GOT3 (cell line): ENCODE data around the gene TTC1.
"Not testable (repeated sequence)": the region's sequence is repeated elsewhere in the genome, so short reads cannot be mapped to it uniquely, and the experiment has no call there.

ENCODE experiments used
- DNase-seq: peaks from one replicate; lab custom pipeline; 2025; ENCODE audit warnings: mixed read lengths; lab: John Stamatoyannopoulos, UW

TTC1 gene

DNA sequence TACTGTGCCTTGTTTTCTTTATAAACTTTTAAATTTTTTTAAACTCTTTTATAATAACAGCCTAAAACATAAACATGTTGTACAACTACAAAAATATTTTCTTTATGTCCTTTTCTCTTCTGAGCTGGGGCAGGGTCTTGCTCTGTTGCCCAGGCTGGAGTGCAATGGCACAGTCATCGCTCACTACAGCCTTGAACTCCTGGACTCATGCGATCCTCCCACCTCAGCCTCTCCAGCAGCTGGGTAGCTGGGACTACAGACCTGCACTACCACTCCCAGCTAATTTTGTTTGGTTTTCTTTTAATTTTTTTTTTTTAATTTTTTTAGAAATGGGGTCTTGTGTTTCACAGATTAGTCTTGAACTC lies 31.5 kb downstream of the TTC1 start:
- no peak for DNase-seq

DNA sequence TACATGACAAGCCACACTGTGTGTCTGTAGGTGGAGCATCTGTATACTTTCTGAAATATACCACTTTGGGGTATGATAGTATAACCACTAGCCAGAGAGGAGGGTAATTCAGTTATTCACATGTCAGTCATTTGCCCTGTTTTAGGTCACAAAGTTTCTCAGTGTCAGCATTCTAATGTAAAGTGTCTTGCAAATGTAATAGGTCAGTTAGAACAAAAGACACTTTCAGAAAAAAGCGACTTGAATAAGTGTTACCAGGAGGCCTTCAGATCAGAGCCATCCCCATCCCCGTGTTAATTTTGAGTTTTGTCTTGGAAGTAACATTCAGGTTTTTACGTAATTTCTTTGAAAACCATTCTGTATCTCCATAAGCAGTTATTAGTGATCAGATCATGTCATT lies 33.7 kb downstream of the TTC1 start:
- DNase-seq, result no peak

DNA sequence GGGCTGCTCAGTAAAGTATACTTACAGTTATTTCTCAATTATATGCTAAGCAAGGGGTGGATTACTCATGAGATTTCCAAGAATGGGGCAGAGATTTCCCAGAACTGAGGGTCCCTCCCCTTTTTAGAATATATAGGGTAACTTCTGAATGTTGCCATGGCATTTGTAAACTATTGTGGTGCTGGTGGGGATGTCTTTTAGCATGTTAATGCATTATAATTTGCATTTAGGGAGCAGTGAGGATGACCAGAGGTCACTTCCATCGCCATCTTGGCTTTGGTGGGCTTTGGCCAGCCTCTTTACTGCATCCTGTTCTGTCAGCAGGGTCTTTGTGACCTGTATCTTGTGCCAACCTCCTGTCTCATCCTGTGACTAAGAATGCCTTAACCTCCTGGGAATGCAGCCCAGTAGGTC lies 35.5 kb downstream of the TTC1 start:
- DNase-seq, result no peak

DNA sequence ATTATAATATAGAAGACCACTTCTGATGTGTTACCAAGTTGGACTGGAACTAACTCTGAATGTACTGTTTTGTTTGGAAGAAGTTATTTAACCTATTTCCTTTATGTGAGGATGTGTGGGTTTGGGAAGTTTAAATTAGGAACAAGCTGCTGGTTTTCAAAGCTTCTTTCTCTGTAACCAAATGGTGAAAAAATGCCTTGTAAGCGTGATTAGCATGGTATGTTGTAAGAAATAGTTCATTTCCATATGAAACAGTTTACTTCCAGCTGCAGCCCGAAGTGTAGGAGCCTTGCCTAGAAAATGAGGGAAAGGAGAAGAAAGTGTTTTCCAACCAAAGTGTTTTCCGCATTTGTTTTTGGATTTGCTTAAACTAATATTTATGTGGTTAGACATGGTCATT lies 36.0 kb downstream of the TTC1 start:
- DNase-seq, result no peak

DNA sequence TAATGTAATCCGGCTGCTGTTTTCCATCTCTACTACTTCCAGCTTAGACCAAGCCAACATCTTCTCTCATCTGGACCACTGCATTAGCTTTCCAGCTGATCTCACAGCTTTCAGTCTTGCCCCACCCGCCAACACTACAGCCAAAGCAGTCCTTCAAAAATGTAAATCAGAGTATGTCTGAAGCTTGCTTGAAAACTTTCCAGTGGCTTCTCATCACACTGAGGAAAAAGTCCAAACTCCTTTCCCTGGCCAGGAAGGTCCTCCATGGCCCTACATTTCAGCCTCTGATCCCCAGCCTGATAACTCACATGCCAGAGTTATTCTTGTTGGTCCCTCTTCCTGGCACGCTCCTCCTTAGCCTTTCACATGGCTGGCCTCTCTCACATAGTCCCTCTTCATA lies 38.5 kb downstream of the TTC1 start:
- no peak for DNase-seq

DNA sequence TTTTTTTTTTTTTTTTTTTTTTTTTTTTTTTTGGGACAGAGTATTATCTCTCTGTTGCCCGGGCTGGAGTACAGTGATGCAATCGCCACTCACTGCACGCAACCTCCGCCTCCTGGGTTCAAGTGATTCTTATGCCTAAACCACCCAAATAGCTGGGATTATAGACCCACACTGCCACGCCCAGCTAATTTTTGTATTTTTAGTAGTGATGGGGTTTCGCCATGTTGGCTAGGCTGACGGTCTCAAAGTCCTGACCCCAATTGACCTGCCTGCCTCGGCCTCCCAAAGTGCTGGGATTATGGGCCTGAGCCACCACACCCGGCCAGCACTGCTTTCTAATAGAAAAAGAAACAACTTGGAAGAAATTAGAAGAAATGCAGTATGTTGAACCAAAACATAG lies 39.2 kb downstream of the TTC1 start:
- DNase-seq, result no peak

DNA sequence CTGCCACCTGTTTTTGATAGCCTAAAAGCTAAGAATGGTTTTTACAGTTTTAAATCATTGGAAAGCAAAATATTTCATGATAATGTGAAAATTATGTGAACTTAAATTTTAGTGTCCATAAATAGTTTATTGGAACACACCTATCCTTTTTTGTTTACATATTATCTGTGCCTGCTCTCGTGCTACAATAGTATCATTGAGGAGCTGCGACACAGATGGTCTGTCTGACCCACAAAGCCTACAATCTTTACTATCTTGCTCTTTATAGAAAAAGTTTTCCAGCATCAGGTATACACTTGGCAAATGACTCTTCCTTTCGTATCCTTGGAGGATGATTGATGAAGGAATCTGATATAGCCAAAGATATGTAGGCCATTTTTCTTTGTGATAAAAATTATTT lies 40.2 kb downstream of the TTC1 start:
- DNase-seq, result no peak

DNA sequence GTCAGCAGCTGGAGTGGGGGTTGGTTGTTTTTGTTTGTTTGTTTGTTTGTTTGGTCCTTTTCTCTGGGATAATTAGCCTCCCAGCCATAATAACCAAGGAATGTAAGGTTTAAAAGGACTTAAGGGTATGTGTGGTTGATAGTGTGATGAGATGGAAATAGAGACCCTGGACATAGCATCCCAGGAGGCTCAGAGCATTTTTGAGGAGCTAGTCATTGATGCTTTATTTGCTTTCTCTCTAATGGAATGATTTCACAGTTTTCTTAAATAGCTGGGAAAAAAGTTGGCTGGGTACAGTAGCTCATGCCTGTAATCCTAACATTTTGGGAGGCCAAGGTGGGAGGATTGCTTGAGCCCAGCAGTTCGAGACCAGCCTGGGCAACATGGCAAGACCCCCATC lies 45.1 kb downstream of the TTC1 start:
- no peak for DNase-seq

DNA sequence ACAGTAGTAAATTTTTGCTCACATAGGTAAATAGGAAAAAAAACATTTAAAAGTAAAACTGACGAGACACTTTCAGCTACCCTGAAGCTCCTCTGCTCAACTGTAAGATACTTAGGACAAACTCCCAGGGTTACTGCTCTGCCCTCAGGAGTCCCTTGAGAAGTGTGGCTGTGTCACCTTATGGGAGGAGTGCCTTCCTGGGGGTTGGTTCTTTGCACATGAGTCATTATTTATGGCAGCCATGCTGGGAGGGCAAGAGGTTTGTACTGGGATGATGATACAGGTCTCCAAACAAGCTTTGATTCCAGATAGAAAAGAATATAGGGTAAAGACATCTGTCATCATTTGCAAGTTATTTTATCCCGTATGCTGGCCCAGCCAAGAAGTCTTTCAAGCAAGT lies 45.9 kb downstream of the TTC1 start:
- DNase-seq, result no peak

DNA sequence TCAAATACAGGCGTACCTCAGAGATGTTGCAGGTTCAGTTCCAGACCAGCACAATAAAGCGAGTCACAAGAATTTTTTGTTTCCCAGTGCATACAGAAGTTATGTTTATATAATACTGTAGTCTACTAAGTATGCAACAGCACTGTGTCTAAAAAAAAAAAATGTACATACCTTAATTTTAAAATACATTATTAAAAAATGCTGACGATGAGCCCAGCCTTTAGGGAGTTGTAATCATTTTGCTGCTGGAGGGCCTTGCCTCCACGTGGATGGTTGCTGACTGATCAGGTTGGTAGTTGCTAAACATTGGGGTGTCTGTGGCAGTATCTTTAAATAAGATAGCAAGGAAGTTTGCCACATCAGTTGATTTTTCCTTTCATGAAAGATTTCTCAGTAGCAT lies 48.3 kb downstream of the TTC1 start:
- no peak for DNase-seq

DNA sequence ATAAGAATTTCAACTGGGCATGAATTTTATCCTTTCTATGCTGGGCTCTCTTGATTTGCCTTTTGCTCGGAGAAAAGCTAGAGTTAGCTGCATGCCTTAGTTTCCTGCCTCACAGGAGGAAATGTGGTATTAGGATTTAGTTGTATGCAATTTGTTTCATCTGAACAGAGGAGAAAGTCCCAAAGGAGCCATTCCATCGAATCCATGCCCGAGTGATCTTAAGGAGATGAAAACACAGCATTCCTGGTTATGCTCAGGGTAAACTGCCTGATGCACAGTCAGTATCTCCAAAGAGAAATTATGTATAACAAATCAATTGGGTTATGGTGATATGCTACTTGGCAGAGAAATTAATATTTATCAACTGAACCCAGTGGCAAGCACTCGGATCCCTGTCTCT lies 51.1 kb downstream of the TTC1 start:
- no peak for DNase-seq

DNA sequence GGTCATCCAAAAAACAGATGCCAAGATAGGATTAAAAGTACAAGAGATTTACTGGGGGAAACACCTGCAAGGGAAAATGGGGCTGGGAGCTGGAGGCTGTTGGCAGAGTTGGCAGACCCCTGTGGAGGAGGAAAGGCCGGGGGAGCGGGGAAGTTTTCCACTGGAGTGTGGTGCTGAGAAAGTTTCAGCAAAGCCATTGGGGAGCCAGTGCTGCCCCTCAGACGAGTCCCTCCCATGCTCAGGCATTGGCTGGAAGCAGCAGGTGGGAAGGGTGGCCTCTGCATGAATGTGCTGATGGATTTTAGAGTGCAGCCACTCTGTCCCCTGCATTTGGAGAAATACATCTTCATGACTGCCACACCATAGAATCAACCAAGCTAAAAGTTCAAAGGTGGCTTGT lies 52.8 kb downstream of the TTC1 start:
- DNase-seq, result no peak

DNA sequence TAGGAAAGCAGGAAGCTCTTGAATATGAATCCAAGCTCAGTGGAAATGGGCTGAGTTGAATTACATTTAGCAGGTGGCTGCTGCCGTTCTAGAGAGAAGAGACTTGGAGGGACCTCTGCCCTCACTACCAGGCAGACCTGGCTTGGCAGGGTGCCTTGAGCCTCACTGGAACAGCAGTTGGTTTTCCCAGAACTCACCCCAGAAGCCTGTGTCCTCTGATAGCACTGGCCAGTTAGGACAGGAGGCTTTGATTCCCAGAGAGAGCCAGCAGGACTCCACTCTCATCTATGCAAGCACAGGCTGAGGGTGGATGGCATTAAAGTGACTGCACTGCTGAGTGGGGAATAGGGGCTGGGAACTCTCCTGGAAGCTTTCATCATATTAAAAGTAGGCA lies 55.5 kb downstream of the TTC1 start:
- DNase-seq, result no peak

DNA sequence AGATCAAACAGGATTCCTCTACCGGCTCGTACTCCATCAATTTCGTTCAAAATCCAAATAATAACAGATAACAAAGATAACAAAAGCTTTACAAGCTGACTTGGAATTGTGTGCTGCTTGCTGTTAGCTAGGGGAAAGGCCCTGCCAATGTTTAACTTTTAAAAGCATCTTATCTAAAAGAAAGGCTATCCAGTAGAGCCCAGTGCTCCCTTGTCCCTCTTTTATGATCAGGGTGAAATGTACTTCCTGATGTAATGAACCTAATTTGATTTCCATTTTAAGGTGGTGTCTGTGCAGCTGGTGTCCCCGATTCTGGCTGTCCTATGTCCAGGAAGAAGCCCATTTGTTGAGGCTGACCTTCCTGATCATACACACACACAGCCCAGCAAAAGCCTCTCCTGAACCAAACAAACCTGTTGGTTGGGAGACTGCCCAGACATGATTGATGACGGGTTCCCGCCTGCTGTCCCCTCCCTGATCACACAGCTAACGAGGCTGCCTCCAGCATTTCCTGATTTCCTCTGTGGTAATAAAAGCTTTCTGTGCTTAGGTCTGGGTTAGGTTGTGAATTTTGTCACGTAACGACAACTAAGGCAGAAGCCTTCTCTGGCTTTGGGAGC lies 56.2 kb downstream of the TTC1 start:
- DNase-seq, result no peak

DNA sequence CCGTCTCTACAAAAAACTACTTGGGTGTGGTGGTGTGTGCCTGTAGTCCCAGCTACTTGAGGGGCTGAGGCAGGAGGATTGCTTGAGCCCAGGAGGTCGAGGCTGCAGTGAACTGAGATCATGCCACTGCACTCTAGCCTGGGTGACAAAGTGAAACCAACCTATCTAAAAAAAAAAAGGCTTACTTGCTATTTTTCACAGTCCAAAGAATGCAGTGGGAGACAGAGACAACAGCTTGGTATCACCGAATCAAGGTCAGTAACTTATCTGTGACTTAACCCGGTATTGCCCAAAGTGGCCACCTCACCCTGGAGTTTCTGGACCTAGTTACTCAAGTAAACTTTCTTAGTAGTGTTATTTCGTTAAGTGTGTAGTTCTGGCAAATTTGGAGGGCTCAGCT lies 60.2 kb downstream of the TTC1 start:
- DNase-seq, result not testable (repeated sequence)

DNA sequence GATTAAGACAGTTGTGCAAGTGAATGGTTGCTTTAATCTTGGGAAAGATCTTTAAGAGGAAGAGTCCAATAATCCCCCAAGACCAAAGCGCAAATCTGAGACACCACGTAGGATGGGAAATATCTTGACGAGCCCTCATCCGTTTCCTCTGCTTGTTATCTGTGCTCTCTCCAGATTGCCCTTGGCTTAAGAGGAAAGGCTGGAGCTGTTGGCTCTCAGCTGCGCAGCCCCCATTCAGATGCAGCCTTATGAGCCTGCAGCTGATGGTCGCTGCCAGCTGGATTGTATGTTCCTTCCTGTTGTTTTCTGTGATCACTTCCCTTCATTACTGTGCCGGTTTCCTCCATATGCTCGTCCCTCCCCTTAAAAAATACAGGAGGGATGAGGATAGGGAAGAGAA lies 62.6 kb downstream of the TTC1 start:
- DNase-seq, result no peak

DNA sequence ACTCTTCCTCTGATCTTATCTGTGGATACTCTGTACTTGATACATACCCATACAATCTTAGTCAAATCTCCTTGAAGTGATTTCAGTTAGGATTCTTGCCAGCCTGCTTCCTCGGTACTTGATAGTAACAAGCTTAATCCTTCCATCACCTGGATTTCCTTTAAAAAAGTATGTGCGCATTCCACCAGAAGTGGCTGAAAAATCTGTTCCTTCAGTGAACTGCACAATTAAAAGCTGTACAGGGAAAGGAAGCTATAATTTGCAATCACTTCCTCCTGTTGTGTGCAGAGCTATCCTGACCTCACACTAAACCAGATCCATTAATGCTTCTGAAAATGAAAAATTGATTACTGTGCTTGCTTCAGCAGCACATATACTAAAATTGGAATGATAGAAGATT lies 63.0 kb downstream of the TTC1 start:
- no peak for DNase-seq

DNA sequence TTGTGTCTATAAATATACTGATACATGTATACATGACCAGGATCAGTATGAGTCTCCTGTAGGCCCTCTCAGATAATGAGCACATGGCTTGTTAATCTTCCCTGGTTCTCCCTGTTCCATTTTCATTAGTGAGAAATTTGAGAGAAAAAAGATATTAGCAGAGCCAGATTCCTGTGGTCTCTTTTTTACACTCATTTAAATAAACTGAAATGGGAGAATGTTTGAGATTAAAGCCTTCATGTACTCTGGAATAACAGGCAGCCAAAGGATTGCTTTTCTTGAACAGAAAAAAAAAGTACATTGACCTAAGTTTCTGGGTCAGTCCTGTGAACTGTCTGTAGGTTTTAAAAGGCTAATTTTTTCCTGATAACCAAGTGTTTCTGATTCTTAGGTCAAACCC lies 66.1 kb downstream of the TTC1 start:
- no peak for DNase-seq

DNA sequence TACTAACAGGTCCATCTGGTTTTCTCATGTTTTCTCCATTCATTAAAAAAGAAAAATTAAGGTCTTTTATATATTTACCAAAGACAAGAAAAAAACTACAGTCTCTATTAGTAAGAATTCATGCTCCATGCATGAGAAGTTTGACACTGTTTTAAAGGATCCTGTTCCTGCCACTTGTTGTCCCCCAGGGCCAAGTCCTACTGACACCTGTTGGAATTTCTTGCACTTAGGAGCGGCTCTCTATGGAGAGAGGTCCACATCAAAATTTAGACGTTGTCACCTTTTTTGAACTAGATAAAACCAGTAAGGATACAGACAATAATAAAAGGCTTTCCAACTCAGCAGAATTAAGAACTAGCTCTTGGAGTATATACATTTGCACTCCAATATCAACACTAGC lies 68.1 kb downstream of the TTC1 start:
- DNase-seq, result no peak

DNA sequence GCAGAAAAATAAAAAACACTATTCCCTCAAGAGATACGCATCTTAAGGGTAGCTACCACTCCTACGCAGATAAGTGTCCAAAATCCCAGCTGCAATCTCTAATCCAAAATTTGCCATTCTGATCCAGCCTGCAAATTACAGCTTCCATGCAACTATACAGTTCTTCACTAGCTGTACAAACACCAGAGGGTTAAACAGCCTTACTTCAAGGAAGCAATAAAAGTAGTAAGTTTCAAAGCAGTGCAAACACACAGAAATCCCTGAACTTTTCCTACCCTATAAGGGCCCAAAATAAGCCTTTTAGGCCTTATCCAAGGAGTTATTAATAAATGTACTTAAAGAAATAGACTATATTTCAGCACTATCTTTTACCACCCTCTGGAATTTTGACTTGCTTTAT lies 70.8 kb downstream of the TTC1 start:
- DNase-seq, result no peak

DNA sequence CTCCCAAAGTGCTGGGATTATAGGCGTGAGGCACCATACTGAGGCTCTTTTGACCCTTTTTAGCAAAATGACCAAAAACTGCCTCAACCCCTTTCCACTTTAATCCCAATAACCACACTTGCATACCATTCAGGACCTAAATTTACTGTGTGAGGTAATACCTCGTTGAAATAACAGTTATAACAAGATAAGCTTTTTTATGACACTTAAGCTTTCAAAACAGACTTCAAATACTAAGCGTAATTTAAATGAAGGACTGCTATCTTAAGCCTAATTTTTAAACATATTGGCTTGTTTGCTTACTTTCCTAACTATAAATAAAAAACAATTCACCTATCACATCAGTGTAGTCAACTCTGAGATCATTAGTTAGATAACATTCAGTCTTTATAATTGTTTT lies 72.6 kb downstream of the TTC1 start:
- DNase-seq, result no peak

DNA sequence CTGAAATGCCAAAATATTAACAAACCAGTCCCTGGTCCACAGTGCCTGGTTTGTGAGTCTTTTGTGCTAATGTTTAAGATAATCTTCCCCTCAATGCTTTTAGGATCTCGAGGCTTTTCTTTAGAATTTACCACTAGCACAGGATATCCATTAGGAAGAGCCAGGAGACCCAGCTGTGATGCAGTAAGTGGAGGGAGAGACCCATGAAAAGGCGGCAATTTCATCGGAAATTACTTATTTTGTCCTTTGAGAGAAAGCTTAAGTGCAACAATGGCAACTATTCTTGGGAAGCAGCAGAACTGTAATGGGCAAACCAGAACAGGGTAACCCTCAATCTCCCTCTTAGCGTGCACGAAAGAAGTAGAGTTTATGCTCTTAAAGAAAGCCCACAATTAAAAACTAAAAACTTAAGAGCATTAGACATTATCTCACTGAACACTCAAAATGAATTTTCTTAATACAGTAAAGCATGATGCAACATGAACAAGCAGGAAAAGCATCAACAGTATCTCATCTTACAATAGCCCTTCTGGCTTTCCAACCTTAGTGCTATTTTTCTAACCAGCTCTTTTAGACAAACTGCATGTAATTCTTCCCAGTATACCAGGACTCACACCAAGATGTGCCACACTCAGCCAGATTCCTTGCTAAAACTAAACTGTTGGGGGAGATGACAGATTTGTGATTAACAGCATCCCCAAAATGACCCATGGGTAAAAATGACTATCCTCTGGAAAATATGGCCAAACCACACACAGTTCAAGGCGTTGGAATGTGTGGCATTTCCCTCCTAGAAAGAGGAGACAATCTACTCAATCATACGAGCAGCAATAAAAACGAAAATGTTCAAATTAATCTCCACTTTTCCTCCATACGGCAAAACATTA lies 73.9 kb downstream of the TTC1 start:
- DNase-seq, result no peak

DNA sequence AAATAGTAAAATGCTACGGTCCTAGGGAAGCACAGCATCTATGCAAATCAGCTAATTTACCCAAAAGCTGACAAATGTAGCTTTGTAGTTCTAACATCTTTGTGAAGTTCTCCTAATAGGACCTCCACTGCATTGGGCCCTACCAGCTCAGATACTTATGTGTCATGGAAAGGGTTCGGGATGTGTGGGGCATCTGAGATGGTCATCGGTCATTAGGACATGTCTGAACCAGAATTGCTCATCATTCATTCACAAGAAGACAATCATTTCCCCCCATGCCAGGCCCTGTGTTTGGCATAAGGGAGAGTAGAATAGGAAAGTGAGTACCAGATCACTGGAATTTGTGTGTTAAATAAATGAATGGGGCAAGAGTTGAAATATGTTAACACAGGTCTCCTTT lies 74.6 kb downstream of the TTC1 start:
- no peak for DNase-seq

DNA sequence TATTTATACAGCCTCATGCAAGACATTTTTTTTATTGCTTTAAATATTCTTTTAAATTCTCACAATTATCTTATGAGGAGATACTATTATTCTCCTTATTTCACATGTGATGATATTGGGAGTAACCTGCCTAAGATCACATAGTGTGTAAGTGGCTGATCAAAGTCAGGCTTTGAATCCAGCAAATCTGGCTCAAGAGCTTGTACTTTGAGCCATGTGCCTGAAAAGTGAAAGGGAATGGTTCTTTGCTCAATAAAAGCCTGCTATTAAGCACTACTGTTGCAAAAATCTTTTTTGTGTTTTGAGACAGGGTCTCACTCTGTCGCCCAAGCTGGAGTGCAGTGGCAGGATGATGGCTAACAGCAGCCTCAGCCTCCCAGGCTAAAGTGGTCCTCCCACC lies 75.2 kb downstream of the TTC1 start:
- no peak for DNase-seq
